HepG2 (cell line): Measurements from ENCODE around the gene CPVL. TPM values are rescaled to one million over a fixed set of nuclear protein-coding genes. Genes with fewer than 3 reads are reported as not detected.
A peak's percentile ranks its signal among the peaks of the same experiment; 100 is the strongest.

Experiments
- CBFB ChIP-seq: sonication (generic); formaldehyde crosslinking; IDR thresholded peaks from 2 replicates; pipeline ENCODE4 v1.4.0; 2020; ENCODE audit warnings: missing genetic modification reagents
- HNRNPK ChIP-seq: fragments of 200-400 bp; formaldehyde crosslinking; IDR thresholded peaks from 2 replicates; pipeline ENCODE4 v1.6.1; 2018; ENCODE audit warnings: low read length, low read depth, moderate library complexity, mild to moderate bottlenecking; ENCODE audit not compliant: poor library complexity, severe bottlenecking
- HOXA5 ChIP-seq: sonication (generic); formaldehyde crosslinking; IDR thresholded peaks from 2 replicates; pipeline ENCODE4 v1.4.0; 2020; ENCODE audit warnings: missing genetic modification reagents
- IRX3 ChIP-seq: sonication (generic); formaldehyde crosslinking; IDR thresholded peaks from 2 replicates; pipeline ENCODE4 v1.8.1; 2023; ENCODE audit warnings: mild to moderate bottlenecking, low read depth, missing genetic modification reagents, borderline replicate concordance
- ISL2 ChIP-seq: sonication (generic); formaldehyde crosslinking; IDR thresholded peaks from 2 replicates; pipeline ENCODE4 v1.5.0; 2020; ENCODE audit warnings: missing genetic modification reagents
- ISX ChIP-seq: sonication (generic); formaldehyde crosslinking; conservative IDR thresholded peaks from 2 replicates; pipeline ENCODE4 v1.5.0; 2020; ENCODE audit warnings: missing genetic modification reagents
- JDP2 ChIP-seq: sonication (generic); formaldehyde crosslinking; IDR thresholded peaks from 2 replicates; pipeline ENCODE4 v1.8.1; 2022; ENCODE audit warnings: missing genetic modification reagents, borderline replicate concordance
- MXD4 ChIP-seq: IDR thresholded peaks from 2 replicates; pipeline ENCODE4 v1.6.1; 2016; ENCODE audit warnings: mild to moderate bottlenecking, missing biosample characterization, missing genetic modification reagents
- NFKB2 ChIP-seq: sonication (generic); formaldehyde crosslinking; IDR thresholded peaks from 2 replicates; pipeline ENCODE4 v1.4.0; 2020; ENCODE audit warnings: missing genetic modification reagents, borderline replicate concordance
- SOX5 ChIP-seq: IDR thresholded peaks from 2 replicates; pipeline ENCODE4 v1.6.1; 2016; ENCODE audit warnings: borderline replicate concordance
- XRCC5 ChIP-seq: fragments of 200-400 bp; formaldehyde crosslinking; optimal IDR thresholded peaks from 2 replicates; pipeline ENCODE3; 2017; ENCODE audit warnings: mild to moderate bottlenecking, low read length
- ZBTB39 ChIP-seq: sonication (generic); formaldehyde crosslinking; IDR thresholded peaks from 2 replicates; pipeline ENCODE4 v1.5.0; 2020; ENCODE audit warnings: missing genetic modification reagents
- ZNF142 ChIP-seq: sonication (generic); formaldehyde crosslinking; IDR thresholded peaks from 2 replicates; pipeline ENCODE4 v1.4.0; 2020; ENCODE audit warnings: missing genetic modification reagents
- ZNF282 ChIP-seq: fragments of 450-650 bp; IDR thresholded peaks from 2 replicates; pipeline ENCODE4 v1.6.1; 2018; ENCODE audit not compliant: partially characterized antibody
- ZNF331 ChIP-seq: sonication (generic); formaldehyde crosslinking; IDR thresholded peaks from 2 replicates; pipeline ENCODE4 v1.4.0; 2020; ENCODE audit warnings: missing genetic modification reagents
- ZNF512 ChIP-seq: sonication (generic); formaldehyde crosslinking; IDR thresholded peaks from 2 replicates; pipeline ENCODE4 v1.4.0; 2020; ENCODE audit warnings: mild to moderate bottlenecking, missing genetic modification reagents
- ZNF572 ChIP-seq: sonication (generic); formaldehyde crosslinking; IDR thresholded peaks from 2 replicates; pipeline ENCODE4 v1.5.1; 2020; ENCODE audit warnings: mild to moderate bottlenecking, missing genetic modification reagents
- ZNF674 ChIP-seq: sonication (generic); formaldehyde crosslinking; IDR thresholded peaks from 2 replicates; pipeline ENCODE4 v1.5.0; 2020; ENCODE audit warnings: low read depth, mild to moderate bottlenecking, missing genetic modification reagents
- ZNF740 ChIP-seq: sonication (generic); formaldehyde crosslinking; IDR thresholded peaks from 2 replicates; pipeline ENCODE4 v1.4.0; 2020; ENCODE audit warnings: missing genetic modification reagents
- ZNF772 ChIP-seq: sonication (generic); formaldehyde crosslinking; IDR thresholded peaks from 2 replicates; pipeline ENCODE4 v1.5.0; 2020; ENCODE audit warnings: mild to moderate bottlenecking, missing genetic modification reagents
- ZNF841 ChIP-seq: sonication (generic); formaldehyde crosslinking; IDR thresholded peaks from 2 replicates; pipeline ENCODE4 v1.8.1; 2023; ENCODE audit warnings: missing genetic modification reagents, borderline replicate concordance
- polyA plus RNA-seq, 8 experiments: library from polyadenylated mRNA; depleted of rRNA in 3 of 8; stranded (reverse) in 7 of 8; unstranded in 1 of 8; fragments of >200 nt; fragmentation: Illumina TruSeq in 4 of 8; extraction: Trizol in 4 of 8; gene quantifications; 2 replicates each; pipeline versions ENCODE4 v1.2.1 to v1.2.3, GENCODE V29; 2011 to 2016; ENCODE audit warnings: low read depth in 4 of 8, missing spikeins in 1 of 8, mixed read lengths in 1 of 8; ENCODE audit not compliant: insufficient read depth in 1 of 8
- total RNA-seq, 5 experiments: library from RNA; depleted of rRNA; stranded (reverse); fragments of >200 nt; fragmentation: Illumina TruSeq; extraction: Trizol; gene quantifications; 2 replicates each; pipeline ENCODE4 v1.2.3, GENCODE V29; 2016; ENCODE audit warnings: low read depth in 1 of 5

The CPVL gene
- total and polyA plus RNA-seq, 2 of the 13 experiments (the other 11 are each of a cell fraction or from before 2014, with no cell fraction given): 59.2 to 294 TPM

GRCh38 chr7:29146057-29146706 is at the start of gene CPVL (continued):
- TF ChIP-seq ZNF142 (CRISPR knock-in tag) (no peak; the same call in 1 of the 2 replicates), HOXA5 (CRISPR knock-in tag) (no peak), NFKB2 (CRISPR knock-in tag) (peak; percentile 83; the same call in 1 of the 2 replicates), ZNF740 (CRISPR knock-in tag) (no peak), ISL2 (CRISPR knock-in tag) (no peak), IRX3 (CRISPR knock-in tag) (no peak), MXD4 (no peak), JDP2 (no peak), HNRNPK (no peak), ZNF331 (CRISPR knock-in tag) (no peak), ZNF282 (no peak), ZNF674 (CRISPR knock-in tag) (no peak), SOX5 (CRISPR knock-in tag) (no peak), CBFB (CRISPR knock-in tag) (0 out of 2 replicates have a peak, but pooled peaks have one; percentile 12), ZNF772 (0 out of 2 replicates have a peak, but pooled peaks have one; percentile 68), ZNF512 (CRISPR knock-in tag) (0 out of 2 replicates have a peak, but pooled peaks have one; percentile 54), XRCC5 (peak; percentile 56), ZNF841 (CRISPR knock-in tag) (no peak), ZBTB39 (CRISPR knock-in tag) (no peak), ZNF572 (CRISPR knock-in tag) (no peak), ISX (no peak)
